EH (cell line): ENCODE results near the gene PCED1A.
A peak's percentile ranks its signal among the peaks of the same experiment; 100 is the strongest.

Experiments
- DNase-seq: peaks from one replicate; pipeline ENCODE4 v3.0.0-alpha.2; 2015; ENCODE audit warnings: low read depth

The PCED1A gene, protein sequence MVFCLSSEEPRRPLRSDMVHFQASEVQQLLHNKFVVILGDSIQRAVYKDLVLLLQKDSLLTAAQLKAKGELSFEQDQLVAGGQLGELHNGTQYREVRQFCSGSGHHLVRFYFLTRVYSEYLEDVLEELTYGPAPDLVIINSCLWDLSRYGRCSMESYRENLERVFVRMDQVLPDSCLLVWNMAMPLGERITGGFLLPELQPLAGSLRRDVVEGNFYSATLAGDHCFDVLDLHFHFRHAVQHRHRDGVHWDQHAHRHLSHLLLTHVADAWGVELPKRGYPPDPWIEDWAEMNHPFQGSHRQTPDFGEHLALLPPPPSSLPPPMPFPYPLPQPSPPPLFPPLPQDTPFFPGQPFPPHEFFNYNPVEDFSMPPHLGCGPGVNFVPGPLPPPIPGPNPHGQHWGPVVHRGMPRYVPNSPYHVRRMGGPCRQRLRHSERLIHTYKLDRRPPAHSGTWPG

GRCh38 chr20:2840138-2840966 lies at the start of gene PCED1A, which contains the start of gene VPS16:
Gene PCED1A (minus strand): TSS chr20:2840655. CDS start chr20:2839912, 743 bp downstream.
Gene VPS16 (plus strand): TSS chr20:2840745. CDS start chr20:2840775, 30 bp downstream.
- peak; percentile 87 for DNase-seq

- DNase-seq = no peak
Observed at GRCh38 chr20:2889797-2890196, 49.3 kb upstream of the PCED1A start.

GRCh38 chr20:2889209-2889608 lies 48.8 kb upstream of the PCED1A start:
- no peak for DNase-seq

DNA sequence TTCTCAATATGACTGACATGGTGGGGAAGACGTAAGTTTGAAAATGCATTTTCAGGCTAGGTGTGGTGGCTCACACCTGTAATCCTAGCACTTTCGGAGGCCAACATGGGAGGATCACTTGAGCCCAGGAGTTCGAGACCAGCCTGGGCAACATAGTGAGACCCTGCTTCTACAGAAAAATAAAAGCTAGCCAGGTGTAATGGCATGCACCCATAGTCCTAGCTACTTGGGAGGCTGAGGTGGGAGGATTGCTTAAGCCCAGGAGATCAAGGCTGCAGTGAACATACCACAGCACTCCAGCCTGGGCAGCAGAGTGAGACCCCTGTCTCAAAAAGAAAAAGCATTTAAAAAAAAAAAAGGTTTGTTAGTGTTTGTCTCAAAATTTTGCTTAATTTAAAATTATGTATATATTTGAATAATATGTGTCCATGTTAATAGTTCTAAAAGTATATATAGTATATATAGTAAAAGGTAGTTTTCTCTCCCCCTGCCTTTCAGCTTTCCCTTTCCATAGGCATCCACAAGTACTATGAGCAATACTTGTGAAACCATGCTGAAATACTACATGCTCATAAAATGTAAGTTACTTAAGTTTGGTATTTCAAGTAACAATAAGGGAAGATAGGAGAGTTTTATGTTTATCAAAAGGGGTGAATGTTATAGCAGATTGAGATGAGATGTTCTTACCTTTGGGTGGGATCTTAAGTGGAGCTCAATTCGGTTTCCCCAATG lies 47.9 kb upstream of the PCED1A start:
- DNase-seq = no peak

DNA sequence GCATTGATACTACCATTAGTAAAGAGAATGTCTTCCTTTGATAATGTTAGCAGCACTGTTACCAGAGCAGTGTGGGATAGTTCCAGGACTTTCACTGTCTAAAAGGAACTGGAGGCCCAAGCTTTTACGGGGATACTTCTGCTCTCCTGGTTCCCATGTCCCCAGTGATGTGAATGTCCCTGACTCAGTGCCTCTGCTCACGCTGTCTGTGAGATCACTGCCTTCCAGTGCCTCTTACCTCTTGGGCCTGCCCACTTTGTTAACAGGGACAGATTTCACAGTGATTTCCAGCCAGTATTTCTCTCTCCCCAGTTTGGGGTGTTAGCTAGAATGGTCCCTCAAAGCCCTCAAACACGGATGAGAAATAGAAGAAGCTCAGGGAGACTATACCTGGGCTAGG lies 47.3 kb upstream of the PCED1A start:
- DNase-seq = no peak

DNA sequence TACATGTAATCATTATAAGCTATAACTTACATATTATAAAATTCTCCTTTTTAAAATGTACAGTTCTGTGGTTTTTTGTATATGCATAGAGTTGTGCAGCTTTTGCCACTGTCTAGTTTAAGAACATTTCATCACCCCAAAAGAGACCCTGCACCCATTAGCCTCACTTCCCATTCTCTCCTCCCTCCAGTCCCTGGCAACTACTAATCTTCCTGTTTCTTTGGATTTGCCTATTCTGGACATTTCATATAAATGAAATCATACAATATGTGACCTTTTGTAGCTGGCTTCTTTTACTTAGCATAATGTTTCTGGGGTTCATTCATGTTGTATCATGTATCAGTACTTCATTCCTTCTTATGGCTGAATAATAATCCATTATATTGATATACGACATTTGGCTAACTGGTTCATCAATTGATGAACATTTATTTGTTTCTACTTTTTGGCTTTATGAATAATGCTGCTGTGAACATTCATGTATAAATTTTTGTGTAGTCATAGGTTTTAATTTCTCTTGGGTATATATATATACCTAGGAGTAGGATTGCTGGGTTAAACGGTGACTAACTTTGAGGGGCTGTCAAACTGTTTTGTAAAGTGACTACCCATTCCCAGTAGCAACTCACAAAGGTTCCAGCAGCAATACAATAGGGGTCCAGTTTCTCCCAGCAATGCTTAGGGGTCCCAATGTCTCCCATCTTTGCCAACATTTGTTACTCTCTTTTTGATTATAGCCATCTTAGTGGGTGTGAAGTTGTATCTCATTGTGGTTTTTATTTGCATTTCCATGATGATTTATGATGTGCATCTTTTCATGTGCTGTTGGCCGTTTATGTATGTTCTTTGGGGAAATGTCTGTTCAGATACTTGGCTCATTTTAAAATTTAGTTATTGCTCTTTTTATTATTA lies 43.5 kb upstream of the PCED1A start:
- no peak for DNase-seq

- no peak for DNase-seq
Observed at GRCh38 chr20:2880650-2881049, 40.2 kb upstream of the PCED1A start.

- DNase-seq = peak; percentile 84
Observed at GRCh38 chr20:2879146-2879545, 38.7 kb upstream of the PCED1A start.

- DNase-seq = no peak
Observed at GRCh38 chr20:2878515-2878914, 38.1 kb upstream of the PCED1A start.

GRCh38 chr20:2875690-2876203 lies 35.3 kb upstream of the PCED1A start:
- DNase-seq = no peak

DNA sequence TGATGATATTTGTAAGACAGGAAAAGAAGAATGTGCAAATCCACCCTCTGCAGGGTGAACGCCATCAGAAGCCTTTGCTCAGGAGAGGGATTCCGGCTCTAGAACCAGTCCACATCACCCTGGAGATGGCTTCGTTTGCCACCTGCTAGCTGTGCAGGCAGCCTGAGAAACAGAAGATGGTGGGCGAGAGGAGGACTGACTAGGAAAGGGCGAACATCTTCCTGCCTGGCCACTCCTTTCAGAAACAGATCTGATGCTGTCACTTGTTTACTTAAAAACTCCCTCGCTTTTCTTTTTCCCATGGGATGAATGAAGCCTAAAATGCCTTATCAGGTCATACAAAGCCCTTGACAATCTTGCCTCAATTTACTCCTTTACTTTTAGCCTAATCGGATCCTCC lies 34.0 kb upstream of the PCED1A start:
- DNase-seq = peak; percentile 18

DNA sequence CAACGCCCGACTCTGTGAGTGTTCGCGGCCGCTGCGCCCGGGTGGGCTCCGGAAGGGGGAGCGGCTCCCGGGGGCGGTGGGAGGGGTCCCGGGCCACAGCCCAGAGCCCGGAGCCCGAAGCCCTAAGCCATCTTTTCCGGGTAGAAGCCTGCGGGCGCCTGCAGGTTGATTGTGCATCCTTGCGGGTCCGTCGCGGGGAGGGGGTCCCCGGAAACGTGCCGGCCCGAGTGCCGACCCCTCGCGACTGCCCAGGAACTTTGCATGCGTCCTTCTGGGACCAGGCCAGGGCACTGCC lies 33.2 kb upstream of the PCED1A start:
- DNase-seq = no peak

DNA sequence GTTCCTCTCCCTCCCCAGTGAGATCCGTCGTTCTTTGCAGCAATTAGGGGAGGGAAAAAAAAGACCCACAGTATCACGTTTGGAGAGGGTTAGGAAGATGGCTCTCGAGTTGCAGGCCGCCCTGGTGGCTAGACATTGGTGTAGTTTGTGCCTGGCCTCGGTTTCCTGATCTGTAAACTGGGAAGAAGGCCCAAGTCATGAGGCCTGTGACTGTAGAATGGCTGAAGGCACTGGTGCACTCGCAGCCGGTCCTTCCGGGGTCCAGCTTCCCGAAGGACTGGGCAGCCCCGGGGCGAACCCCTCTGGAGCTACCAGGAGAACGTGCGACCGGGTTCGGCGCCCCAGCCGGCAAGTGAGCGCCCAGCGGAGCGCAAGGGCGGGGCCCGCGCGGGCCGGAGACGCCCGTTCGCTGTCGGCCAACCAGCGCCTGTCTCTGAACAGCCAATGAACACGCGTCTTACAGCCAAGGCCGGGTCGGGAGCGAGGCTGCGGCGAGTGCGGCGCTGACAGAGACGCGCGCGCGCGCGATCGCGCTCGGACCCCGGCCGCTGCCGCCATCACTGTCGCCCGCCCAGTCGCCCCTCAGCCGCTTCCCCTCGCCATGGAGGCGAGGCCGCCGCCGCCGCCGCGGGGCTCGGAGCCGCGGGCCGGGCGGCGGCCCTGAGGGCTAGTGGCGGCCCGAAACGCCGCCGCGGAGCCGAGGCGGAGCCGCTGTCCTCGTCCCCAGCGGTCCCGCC lies 32.7 kb upstream of the PCED1A start, which contains the start of gene PTPRA:
TSS of gene PTPRA (plus strand) at position 472 of the 737 bp plus-strand sequence. CDS start 90,797 bp downstream, outside the sequence.
- DNase-seq = peak; percentile 90

DNA sequence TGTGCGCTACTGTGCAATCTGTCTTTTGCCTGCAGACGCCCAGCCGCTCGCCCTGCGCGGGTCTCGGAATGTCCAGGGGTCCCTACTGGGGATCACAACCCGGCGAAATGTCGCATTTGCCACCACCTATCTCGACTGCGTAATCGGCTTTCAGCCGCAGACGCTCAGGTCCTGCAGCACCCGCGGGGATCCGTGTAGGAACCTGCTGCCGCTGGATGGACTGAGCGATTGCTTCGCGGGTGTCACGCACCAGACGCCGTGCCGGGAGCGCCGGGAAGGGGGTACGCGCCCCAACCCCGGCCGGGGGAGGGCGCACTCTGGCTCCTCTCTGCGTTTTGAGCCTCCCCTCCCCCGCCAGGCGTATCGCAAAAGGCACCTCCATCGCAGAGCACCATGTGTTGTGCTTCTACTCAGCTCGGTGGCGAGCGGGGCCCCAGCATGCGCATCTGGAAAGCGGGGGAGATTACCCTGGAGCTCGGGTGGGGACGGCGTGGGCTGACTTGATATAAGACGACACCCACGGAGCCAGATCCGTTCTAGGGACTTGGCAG lies 32.1 kb upstream of the PCED1A start:
- DNase-seq = peak; percentile 57

DNA sequence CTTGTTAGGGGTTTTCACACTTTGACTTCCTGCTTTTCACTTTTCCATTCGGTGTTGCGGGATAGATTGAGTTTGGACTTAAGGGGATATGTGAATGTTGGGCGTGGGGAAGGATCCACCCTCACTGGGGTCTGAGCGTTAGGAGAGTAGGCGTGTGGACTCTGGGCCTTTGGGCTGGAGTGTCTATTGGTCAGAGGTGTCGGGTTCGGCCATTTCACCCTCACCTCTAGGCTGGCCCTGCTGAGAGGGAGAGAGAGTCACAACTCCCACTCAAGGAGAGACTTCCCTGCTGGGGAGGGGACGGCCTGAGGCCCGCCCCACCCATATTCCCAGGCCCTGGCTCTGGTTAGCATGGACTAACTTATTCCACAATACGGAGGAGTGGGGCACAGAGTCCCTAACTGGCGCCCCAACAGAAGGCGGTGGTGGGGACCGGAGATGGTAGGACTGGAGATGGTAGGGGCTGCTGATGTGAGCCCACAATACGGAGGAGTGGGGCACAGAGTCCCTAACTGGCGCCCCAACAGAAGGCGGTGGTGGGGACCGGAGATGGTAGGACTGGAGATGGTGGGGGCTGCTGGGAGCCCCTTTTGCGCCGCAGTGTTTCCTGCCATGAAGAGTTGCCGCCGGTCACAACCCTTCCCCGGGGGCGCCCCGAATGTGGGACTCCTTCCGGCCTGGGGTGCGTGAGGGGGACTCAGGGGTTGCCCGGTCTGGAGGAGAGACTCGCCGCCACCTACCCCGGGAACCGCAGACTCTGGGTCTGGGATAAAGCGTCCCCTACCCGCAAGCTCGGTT lies 31.4 kb upstream of the PCED1A start:
- DNase-seq = no peak

- DNase-seq = peak; percentile 27
Observed at GRCh38 chr20:2871111-2871465, 30.6 kb upstream of the PCED1A start.

DNA sequence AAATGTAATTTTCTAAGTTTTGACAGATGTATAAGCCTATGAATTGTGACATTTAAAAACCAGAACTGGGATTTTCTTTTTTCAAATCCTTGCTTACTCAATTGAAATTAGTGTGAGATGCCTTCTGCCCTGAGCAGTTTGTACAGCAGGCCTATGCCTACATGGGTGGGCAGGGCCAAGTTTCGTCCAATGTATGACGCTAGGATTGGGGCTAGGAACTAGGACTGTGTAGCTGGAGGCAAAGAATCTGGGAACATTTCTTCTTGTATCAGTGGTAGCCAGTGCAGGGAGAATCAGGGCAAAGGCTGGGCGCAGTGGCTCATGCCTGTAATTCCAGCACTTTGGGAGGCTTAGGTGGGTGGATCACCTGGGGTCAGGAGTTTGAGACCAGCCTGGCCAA lies 28.9 kb upstream of the PCED1A start:
- no peak for DNase-seq

DNA sequence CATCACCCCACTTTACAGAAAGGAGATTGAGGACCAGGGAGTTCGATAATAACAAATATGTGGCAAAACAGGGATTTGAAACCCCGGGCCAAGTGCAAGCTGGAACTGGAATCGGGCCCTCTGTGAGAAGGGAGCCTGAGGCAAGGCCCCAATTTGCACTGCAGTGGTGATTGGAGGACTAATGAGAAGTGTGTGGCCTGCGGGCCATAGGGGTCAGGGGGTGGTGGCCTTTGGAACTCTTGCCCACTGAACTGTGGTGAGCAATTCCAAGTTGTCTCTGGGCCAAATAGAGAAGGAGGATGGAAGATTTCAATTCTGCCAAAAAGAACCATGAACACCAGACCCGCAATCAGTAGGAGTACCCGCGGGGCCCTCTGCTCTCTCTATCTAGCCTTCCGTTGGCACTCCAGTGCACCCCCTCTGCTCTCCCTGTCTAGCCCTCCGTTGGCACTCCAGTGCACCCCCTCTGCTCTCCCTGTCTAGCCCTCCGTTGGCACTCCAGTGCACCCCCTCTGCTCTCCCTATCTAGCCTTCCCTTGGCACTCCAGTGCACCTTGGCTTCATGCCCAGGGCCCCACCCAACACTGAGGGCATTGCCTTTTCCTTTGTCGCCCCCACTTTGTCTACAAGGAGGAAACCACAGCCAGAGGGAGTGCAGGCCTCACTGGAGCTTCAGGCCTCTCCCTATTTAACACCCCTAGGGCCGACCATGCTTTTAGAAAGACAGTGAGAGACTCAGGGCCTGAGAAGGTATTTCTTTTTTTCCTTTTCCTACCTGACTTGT lies 26.8 kb upstream of the PCED1A start:
- no peak for DNase-seq
